Stimulated activated CD4-positive, alpha-beta T cell treated with anti-CD3 and anti-CD28 coated beads, Interleukin-4, amount 100 ng/mL, for 24 hours (primary cell): ENCODE results near the gene KRTAP5-8.
"Not testable (repeated sequence)": the region's sequence is repeated elsewhere in the genome, so short reads cannot be mapped to it uniquely, and the experiment has no call there.

ENCODE experiments used
- DNase-seq: peaks from one replicate; pipeline ENCODE4 v3.0.0-alpha.2; 2020

KRTAP5-8 gene

DNA sequence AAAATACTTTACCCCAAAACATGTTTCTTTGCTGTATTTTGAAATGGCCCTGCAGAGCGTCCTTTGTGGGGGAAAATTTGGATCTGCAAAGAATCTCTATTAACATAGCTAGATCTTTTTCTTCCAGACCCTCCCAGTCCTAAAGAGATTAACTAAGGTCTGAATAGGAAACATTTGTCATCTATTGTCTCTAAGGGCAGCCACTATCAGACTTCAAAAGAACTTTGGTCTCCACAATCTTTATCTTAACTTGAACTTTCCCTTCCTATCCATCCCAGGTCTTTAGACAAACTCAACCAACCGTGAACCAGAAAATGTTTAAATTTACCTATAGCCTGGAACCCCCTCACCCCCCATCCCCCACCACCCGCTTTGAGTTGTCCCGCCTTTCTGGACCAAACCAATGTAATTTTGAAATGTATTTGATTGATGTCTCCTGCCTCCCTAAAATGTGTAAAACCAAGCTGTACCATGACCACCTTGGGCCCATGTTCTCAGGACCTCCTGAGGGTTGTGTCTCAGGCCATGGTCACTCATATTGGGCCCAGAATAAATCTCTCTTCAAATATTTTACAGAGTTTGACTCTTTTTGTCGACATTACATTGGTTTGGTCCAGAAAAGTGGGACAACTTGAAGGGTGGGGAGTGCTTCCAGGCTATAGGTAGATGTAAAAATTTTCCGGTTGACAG lies 6.8 kb downstream of the KRTAP5-8 start:
- DNase-seq: no peak

DNA sequence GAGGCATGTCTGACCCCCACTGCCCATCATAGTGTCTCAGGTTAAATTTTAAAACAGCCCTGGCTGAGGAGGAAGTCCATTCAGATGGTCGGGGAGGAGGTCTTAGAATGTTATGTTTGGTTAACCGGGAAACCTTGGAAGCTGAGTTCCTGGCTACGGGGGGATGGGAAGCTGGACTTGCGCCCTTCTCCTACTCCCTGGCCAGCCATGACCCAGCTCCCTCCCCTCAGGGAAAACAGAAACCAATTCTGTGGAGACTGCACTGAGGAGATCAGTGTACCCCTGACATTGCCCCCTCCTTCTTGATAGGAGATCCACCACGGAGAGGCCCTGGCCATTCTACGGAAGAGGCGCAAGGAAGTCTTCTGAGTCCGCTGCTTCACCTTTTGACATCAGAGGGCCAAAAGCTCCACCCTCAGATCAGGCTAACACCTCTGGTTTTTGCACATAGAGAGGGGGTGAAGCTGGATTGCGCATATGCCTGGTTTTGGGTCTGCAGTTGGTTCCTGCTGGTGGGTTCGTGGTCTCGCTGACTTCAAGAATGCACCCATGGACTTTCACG lies 7.7 kb downstream of the KRTAP5-8 start:
- no peak for DNase-seq

DNA sequence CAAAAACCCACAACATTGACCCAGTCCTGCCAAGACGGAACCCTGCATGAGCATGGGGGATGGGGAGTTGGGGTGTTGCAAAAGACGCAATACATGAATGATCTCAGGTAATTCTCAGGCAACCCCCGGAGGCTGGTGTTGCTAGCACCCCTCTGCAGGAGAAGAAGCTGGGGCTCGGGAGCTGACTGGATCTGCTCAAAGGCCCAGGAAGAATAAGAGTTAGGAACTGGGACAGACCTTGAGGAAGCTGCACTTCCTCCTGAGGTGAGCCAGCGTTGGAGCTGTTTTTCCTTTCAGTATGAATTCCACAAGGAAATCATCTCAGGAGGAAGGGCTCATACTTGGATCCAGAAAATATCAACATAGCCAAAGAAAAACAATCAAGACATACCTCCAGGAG lies 10.3 kb downstream of the KRTAP5-8 start, which contains the start of gene KRTAP5-9:
Gene KRTAP5-9 (plus strand): TSS at position 301 of the 400 bp plus-strand sequence. CDS start 238 bp downstream, outside the sequence.
- no peak for DNase-seq

DNA sequence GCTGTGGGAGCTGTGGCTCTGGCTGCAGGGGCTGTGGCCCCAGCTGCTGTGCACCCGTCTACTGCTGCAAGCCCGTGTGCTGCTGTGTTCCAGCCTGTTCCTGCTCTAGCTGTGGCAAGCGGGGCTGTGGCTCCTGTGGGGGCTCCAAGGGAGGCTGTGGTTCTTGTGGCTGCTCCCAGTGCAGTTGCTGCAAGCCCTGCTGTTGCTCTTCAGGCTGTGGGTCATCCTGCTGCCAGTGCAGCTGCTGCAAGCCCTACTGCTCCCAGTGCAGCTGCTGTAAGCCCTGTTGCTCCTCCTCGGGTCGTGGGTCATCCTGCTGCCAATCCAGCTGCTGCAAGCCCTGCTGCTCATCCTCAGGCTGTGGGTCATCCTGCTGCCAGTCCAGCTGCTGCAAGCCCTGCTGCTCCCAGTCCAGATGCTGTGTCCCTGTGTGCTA lies 10.9 kb downstream of the KRTAP5-8 start:
- DNase-seq: no peak

GRCh38 chr11:71551711-71552110 lies 13.9 kb downstream of the KRTAP5-8 start:
- no peak for DNase-seq

DNA sequence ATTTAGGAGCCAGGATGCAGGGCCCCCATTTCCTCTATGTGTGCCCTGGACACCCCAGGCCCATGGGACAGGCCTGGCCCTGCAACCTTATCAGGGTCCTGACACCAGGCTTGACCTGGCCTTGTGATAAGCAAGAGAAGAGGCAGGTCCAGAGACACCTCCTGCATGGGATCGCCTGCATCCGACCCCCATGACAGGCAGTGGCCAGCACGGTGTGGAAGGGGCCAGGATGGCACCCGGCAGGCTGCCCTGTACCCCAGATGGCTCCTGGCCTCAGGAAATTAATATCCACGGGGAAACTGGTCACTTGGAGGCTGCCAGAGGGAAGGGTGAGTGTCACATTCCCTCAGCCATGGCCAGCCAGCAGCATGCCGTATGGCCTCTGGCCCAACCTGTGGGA lies 17.2 kb downstream of the KRTAP5-8 start:
- DNase-seq: no peak

DNA sequence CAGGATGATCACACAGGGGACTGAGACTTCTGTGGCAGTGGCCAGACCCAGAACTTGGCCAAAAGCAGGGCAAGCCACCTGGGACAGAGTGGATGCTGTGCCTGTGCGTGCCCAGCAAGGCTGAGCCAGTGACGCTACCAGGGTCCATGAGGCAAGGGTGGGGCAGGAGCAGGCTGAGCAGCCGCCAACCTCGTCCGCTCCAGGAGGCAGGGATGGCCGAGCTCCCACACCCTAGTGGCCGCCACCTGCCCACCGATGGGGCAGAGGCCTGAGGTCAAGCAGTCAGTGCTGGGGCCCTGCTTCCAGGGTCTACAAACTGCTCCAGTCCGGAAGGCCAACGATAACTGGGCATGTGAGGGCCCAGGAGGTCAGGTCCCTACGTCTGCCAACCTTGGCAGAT lies 17.7 kb downstream of the KRTAP5-8 start:
- DNase-seq: no peak

DNA sequence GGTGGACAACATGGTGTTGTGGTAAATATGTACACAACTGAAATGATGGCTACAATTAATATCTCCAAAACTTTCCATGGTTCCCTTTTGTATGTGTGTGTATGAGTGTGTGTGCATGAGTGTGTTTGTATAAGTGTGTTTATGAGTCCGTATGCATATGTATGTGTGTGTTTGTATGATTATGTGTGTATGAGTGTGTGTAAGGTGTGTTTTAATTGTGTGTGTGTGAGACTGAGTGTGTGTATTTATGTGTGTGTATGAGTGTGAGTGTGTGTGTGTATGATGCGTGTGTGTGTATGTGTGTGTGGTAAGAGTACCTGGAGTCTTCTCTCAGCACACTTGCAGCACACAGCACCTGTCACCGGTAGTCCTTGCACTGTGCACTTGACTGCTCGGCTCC lies 18.2 kb downstream of the KRTAP5-8 start:
- no peak for DNase-seq

DNA sequence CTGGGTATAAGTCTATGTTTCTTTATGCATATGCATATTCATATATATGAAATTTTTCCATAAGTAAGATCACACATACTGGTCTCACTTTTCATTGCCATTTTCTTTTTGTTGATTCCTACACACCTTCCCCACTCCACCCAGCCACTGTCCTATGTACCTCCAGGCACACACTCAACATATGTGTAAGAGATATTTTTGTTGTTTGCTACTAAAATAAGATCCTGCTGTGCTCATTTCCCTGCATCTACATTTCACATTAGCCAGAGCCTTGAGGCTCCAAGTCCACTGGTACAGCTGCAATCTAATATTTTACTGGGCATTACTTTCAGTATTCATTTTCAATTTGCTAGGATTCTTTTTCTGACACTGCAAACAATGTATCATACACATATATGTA lies 19.4 kb downstream of the KRTAP5-8 start:
- DNase-seq: no peak

DNA sequence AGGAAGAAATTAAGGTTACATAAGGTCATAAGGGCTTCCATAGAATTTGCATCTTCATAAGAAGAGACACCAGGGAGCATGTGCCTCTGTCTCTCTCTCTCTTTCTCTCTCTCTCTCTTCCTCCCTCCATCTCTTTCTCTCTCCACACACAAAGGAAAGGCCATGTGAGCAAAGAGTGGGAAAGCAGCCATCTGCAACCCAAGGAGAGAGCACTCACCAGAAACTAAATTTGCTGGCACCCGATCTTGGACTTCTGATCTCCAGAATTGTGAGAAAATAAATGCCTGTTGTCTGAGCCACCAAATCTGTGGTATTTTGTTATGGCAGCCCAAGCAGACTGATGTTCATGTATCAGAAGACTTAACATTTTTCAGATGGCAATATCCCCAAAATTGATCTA lies 21.2 kb downstream of the KRTAP5-8 start:
- DNase-seq: no peak

GRCh38 chr11:71562120-71562519 lies 24.3 kb downstream of the KRTAP5-8 start:
- no peak for DNase-seq

GRCh38 chr11:71563406-71563805 lies 25.6 kb downstream of the KRTAP5-8 start:
- peak; percentile 8 for DNase-seq

GRCh38 chr11:71564430-71564829 lies 26.6 kb downstream of the KRTAP5-8 start:
- DNase-seq: no peak

GRCh38 chr11:71565263-71565662 lies 27.4 kb downstream of the KRTAP5-8 start, which contains the start of gene KRTAP5-10:
Gene KRTAP5-10, plus strand, starts transcription at chr11:71565563. Its CDS starts 25 bp downstream, at chr11:71565588.
- DNase-seq: no peak

DNA sequence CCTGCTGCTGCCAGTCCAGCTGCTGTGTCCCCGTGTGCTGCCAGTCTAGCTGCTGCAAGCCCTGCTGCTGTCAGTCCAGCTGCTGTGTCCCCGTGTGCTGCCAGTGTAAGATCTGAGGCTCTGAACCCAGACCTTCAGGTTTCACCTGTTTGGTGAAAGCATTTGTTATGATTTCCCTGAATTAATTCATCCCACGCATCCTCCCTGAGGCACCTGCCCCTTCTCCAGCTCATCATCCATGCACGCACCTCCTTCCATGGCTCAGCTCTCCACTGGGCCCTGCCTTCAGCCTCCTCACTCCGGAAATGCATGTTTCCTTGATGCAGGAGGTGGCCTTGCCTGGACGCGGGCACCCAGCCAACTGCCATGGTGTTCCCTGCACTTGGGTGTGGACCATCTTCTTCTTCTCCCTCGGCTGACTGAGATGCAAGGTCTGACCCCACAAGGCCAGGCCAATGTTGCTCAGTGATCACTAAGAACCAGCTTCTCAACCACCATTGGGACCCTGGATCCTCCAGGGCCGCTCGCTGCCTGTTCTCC lies 28.3 kb downstream of the KRTAP5-8 start:
- no peak for DNase-seq

DNA sequence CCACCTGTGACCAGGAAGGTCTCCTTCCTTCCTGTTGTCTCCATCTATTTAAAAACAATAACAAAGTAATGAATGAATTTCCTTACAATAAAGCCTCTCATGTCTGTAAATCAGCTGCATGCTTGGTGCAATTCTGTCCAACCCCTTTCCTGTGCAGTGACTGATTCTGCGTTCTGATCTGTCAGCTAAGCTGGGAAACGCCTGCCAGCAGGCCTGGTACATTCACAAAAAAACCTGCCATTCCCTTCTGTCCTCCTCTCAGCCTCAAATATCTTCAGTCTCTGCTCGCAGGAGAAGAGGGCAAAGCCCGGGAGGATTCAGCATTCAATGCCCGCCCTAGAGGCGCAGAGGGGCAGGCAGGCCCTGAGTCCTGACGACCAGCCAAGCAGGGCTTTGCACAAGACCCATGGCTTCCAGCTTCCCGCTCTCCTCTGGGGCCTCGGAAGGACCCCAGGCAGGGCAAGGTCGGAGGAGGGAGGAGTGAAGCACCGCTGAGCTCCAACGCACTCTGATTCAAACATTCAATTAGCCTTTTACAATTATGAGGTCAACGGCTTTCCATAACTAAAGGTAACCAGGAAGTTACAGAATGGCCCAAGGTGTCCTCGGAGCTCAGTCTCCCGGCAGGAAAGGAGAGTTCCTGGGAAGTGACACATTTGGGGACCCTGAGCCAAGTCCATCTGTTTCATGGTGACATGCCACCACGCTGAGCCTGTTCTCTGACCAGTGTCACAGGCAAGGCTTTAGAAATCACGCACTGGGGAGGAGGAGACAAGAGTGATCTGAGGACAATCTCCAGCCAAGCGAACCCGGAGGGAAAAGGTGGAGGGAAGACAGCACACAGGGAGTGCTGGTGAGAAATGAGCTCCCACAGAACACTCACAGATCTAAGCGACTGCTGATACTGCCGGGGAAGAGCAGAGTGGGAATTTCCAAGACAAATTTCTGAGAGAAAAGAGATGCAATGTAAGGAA lies 29.1 kb downstream of the KRTAP5-8 start:
- not testable (repeated sequence) for DNase-seq

GRCh38 chr11:71567633-71568032 lies 29.8 kb downstream of the KRTAP5-8 start:
- not testable (repeated sequence) for DNase-seq

DNA sequence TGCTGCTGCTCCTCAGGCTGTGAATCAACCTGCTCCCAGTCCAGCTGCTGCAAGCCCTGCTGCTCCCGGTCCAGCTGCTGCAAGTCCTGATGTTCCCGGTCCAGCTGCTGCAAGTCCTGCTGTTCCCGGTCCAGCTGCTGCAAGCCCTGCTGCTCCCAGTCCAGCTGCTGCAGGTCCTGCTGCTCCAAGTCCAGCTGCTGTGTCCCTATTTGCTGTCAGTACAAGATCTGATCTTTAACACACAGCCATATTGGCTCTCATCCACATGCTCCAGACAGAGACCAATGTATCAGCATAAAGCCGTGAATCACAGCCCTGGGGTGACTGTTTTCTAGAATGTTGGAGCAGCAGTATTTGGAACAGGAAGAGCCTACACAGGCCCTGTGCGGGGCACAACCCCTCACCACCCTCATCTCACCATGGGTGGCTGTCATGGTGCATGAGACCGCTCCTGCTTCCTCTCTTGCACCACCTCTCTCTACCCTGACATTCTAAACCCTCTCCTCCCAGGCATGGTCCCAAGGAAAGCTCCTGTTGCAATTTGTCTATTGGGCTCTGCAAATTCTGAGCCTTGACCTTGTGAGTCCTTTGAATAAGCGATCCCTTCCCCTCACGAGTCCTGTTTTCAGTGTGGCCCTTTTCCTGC lies 31.0 kb downstream of the KRTAP5-8 start:
- no peak for DNase-seq

DNA sequence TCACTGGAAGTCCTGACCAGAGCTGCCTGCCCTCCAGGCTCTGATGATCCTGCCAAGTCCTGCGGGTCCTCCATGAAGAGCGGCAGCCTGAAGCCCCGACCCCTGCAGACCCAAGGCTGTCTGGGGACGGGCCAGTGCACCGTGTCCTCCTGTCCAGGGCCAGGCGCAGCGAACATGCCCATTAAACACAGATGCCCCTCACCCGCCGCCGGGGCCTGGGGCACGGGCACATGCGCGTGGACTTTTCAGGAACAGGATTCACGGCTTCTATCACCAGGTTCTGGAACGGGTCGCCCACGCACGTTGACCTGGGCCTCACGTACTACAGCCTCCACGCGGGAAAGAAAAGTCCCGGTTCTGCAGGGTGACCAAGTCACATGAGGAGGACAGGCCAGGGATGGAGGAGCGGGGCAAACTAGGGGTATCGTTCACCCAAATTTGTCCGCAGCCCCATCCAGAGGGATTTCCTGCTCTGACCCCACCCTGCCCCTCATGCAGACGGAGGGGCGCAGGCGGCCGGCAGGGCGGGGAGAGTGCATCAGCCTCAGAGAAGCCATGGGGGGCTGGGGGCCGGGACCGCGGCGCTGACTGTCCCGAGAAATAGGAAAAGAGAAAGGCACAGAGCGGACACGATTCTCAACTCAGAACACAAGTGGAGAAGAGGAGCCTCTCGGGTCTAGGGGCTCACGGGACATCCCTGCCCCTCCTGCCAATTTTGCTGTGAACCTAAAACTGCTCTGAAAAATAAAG lies 33.5 kb downstream of the KRTAP5-8 start:
- not testable (repeated sequence) for DNase-seq

GRCh38 chr11:71572811-71573210 lies 35.0 kb downstream of the KRTAP5-8 start:
- no peak for DNase-seq

DNA sequence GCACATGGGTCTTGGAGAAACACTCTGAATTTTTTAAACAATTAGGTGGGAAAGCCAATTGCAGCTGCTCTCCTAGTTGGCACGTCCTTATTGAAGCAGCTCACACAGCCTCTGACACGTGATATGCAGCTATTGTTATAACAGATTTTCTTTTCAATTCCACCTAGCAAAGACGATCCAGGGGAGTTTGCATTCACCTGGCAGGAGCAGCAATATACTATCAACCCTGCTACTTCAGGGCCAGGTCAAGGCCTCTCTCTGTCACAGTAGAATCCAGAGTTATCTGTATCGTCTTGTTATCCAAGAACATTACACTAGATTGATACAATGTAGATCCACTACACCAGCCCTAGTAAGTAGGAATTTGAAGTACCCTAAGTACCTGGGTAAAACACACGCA lies 36.6 kb downstream of the KRTAP5-8 start:
- DNase-seq: no peak
